Activated T-cell treated with anti-CD3 and anti-CD28 coated beads, Interleukin-2, amount 50 U/mL, for 24 hours (primary cell): ENCODE data around the gene MGST2.

Experiments used
- DNase-seq: peaks from one replicate; pipeline ENCODE4 v3.0.0-alpha.2; 2020
- H3K27ac Mint-ChIP-seq: 2 replicates; pipeline ENCODE4 v1.8.0; 2020; ENCODE audit warnings: mild to moderate bottlenecking, mixed read lengths
- H3K27me3 Mint-ChIP-seq: 2 replicates; pipeline ENCODE4 v1.8.0; 2020; ENCODE audit warnings: mixed read lengths
- H3K36me3 Mint-ChIP-seq: 2 replicates; pipeline ENCODE4 v1.8.0; 2020; ENCODE audit warnings: low read depth, mixed read lengths
- H3K4me1 Mint-ChIP-seq: 2 replicates; pipeline ENCODE4 v1.8.0; 2020; ENCODE audit warnings: low read depth, mixed read lengths
- H3K4me3 Mint-ChIP-seq: 2 replicates; pipeline ENCODE4 v1.8.0; 2020; ENCODE audit warnings: mild to moderate bottlenecking, moderate library complexity, mixed read lengths
- H3K9me3 Mint-ChIP-seq: 2 replicates; pipeline ENCODE4 v1.8.0; 2020; ENCODE audit warnings: mixed read lengths

Gene MGST2

DNA sequence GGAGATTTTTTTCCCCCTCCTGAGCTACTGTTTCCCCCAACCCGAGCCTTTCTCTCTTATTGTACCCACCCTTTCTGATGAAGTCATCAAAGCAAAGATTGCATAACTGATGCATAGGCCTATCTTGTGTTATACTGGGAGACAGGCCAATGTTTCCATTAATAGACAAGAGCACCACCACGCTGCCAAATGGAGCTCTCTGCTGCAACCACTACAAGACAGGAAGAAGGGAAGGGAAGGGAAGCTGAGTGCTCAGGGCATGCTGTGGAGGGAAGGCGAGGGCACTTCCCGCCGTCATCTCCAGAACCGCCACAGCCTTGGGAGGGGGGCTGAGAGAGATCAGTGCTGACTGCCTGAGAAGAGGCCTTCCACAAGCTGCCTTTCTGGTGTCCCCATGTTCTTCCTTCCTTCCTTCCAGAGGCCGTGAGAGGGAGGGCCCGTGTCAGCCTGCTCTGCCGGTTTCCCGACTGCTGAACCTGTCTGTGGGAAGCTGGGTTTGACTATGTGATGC, 75.0 kb downstream of the MGST2 start:
- Mint-ChIP-seq H3K36me3 (no peaks in the 10 kb centered on the region), H3K9me3 (no peaks in the 10 kb centered on the region), H3K27me3 (peaks cover 29% of the 10 kb centered on the region), H3K4me3 (no peak overlapping the region), H3K27ac (no peak overlapping the region), H3K4me1 (peaks cover 8% of the 10 kb centered on the region)
- no peak for DNase-seq

DNA sequence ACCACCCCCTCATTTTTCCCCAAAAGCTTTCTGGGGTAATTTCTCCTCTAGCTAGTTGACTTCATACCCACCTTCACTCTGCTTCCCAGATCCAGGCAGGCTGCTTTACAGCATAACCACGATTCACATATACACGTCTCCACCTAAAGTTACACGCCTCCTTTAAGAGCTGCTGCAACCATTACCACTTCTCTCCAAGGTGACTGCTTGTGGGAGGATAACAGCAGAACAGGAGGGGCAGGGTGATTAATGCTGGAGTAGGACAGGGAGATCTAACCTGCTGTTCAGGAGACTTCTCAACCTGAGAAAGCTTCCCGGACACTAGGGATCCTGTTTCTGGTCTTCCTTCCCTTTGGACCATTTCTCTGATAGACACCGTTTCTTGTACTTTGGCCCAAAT, 77.4 kb downstream of the MGST2 start:
- Mint-ChIP-seq H3K9me3 (no peaks in the 10 kb centered on the region), H3K4me3 (no peak overlapping the region), H3K36me3 (no peaks in the 10 kb centered on the region), H3K4me1 (peaks cover 3% of the 10 kb centered on the region), H3K27me3 (peaks cover 7% of the 10 kb centered on the region), H3K27ac (no peak overlapping the region)
- no peak for DNase-seq

DNA sequence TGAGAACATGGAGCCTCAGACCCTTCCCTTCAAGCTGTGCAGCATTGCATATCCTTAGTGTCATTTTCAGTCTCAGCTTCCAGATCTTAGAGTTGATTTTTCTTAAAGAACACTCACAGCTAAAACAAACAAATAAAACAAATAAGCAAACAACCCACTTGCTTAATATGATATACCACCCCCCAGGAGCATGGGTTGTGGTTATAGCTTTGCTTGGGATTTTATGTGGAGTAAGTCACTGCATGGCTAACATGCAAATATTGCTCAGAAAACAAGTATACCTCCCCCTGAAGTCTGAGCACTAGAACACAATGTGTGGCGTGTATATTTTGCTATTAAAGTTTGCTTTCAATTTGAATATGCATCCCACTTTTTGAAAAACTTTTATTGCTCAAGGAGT, 78.6 kb downstream of the MGST2 start:
- Mint-ChIP-seq H3K27me3 (no peaks in the 10 kb centered on the region), H3K4me3 (no peak overlapping the region), H3K27ac (no peak overlapping the region), H3K4me1 (peaks cover 3% of the 10 kb centered on the region), H3K36me3 (no peaks in the 10 kb centered on the region), H3K9me3 (no peaks in the 10 kb centered on the region)
- DNase-seq = no peak

GRCh38 chr4:139745111-139745639, 79.6 kb downstream of the MGST2 start:
- Mint-ChIP-seq H3K4me3 (no peak overlapping the region), H3K9me3 (no peaks in the 10 kb centered on the region), H3K27me3 (no peaks in the 10 kb centered on the region), H3K27ac (no peak overlapping the region), H3K4me1 (peaks cover 3% of the 10 kb centered on the region), H3K36me3 (no peaks in the 10 kb centered on the region)
- no peak for DNase-seq

GRCh38 chr4:139746431-139747171, 81.0 kb downstream of the MGST2 start:
- Mint-ChIP-seq H3K4me1 (peaks cover 8% of the 10 kb centered on the region), H3K9me3 (no peaks in the 10 kb centered on the region), H3K4me3 (no peak overlapping the region), H3K27ac (no peak overlapping the region), H3K36me3 (no peaks in the 10 kb centered on the region), H3K27me3 (no peaks in the 10 kb centered on the region)
- no peak for DNase-seq

DNA sequence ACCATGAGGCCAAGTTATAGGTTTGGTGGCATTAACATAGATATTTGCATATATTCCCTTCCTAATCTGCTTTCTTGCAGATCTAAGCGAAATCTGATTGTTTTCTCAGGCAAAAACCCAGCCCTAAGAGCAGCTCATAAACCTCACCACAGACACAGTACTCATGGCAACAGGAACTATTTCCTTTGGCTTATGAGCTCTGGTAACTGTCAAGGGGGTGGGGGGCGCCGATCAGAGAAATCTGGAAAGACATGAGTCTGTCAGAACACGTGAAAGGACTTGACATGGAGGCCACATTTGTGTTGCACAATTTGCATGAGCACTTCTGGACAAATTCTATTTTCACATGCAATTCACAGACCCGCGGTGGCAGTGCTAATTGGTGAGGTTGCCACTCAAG, 83.7 kb downstream of the MGST2 start:
- H3K27ac Mint-ChIP-seq = no peak overlapping the region
- no peak for DNase-seq
- H3K4me3 Mint-ChIP-seq = no peak overlapping the region
- no peaks in the 10 kb centered on the region for H3K36me3 Mint-ChIP-seq
- no peaks in the 10 kb centered on the region for H3K27me3 Mint-ChIP-seq
- peaks cover 8% of the 10 kb centered on the region for H3K4me1 Mint-ChIP-seq
- no peaks in the 10 kb centered on the region for H3K9me3 Mint-ChIP-seq

DNA sequence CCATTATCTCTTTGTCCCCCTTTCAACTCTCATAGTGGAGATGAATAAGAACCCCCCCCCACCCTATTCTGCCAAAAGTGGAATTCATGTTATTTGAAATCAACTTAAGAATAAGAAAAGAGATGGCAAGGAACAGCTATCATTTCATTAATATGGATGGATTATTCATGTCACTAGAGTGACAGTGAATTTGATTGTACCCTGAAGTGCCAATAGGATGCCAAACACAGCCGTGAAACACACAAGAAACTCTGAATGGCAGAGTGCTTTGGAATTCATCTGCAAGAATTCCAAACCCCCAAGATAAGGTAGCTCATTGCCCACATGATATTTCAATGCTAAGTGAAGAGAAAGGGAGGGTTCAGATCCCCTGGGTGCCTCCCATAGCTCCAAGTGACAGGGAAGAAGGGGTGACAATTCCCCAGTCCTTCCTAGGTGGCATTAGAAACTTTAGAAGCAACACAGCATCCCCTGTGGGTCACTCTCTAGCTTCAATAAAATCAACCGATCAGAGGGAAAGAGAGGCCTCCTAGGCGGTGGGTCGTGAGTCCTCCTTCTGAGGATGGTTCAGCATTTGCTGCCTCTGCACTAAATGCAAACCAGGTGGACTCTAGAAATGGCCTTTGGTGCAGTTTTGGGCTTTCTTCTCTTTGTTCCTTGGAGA, 84.3 kb downstream of the MGST2 start:
- H3K27ac Mint-ChIP-seq = no peak overlapping the region
- H3K4me3 Mint-ChIP-seq = no peak overlapping the region
- peaks cover 8% of the 10 kb centered on the region for H3K4me1 Mint-ChIP-seq
- DNase-seq = no peak
- H3K36me3 Mint-ChIP-seq = no peaks in the 10 kb centered on the region
- H3K9me3 Mint-ChIP-seq = no peaks in the 10 kb centered on the region
- no peaks in the 10 kb centered on the region for H3K27me3 Mint-ChIP-seq

DNA sequence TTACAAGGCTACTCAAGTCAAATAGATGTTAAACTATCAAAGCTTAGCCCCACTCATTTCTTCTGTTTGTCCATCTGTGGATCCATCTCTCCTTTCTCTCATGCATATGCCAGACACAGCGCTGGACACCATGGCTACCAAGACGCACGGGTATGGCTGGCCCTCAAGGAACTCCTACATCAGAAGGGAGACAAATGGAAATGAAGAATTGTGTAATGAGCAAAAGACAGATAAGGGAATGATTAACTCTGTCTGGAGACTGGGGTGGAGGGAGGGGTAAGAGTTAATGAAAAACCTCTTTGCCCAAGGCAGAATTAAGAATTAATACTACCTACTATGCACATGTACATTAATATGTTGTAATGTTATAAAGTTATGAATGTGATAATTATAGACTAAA, 88.1 kb downstream of the MGST2 start:
- Mint-ChIP-seq H3K27me3 (no peaks in the 10 kb centered on the region), H3K36me3 (no peaks in the 10 kb centered on the region), H3K4me1 (peaks cover 7% of the 10 kb centered on the region), H3K4me3 (no peak overlapping the region), H3K27ac (no peak overlapping the region), H3K9me3 (no peaks in the 10 kb centered on the region)
- no peak for DNase-seq
